Endothelial cell of umbilical vein (primary cell): Measurements from ENCODE around the gene BANF2. TPM values are rescaled to one million over a fixed set of nuclear protein-coding genes. Genes with fewer than 3 reads are reported as not detected.

Experiments
- BruUV-seq: library from RNA; stranded (reverse); fragments of 400-500 nt; replicated peaks from 2 replicates; lab custom pipeline; 2021; lab: Mats Ljungman, UMichigan
- CTCF ChIA-PET: fragments of 300-600, 350-600 bp; sonication (Branson Sonifier 250); formaldehyde crosslinking; loops from one replicate; lab custom pipeline; 2021; ENCODE audit warnings: antibody characterized with exemption, inconsistent platforms; lab: Charles Lee
- POLR2A ChIA-PET: fragments of 300-600, 350-600 bp; sonication (Branson Sonifier 250); formaldehyde crosslinking; loops from one replicate; lab custom pipeline; 2021; ENCODE audit warnings: antibody characterized with exemption, inconsistent platforms; lab: Charles Lee
- DNase-seq: peaks from one replicate; pipeline ENCODE4 v3.0.0-alpha.2; 2011; ENCODE audit warnings: low read depth, low spot score
- FAIRE-seq: peaks from 2 replicates; lab custom pipeline; 2011; peaks lifted over from hg19 to GRCh38; lab: Jason Lieb, UNC
- H2AFZ ChIP-seq: 2 replicates; pipeline ENCODE4 v1.6.0; 2012; ENCODE audit warnings: low read depth, low read length, control low read depth, inconsistent platforms
- H3K27ac ChIP-seq: 2 replicates; pipeline ENCODE4 v1.5.1; 2011; ENCODE audit warnings: low read depth, mild to moderate bottlenecking, control low read depth, low read length, moderate library complexity; ENCODE audit not compliant: insufficient read depth
- H3K27me3 ChIP-seq, 2 experiments: 2 replicates each; pipeline versions ENCODE4 v1.6.0 to v1.6.1; 2011; ENCODE audit warnings: low read length in 2 of 2, mixed read lengths in 1 of 2; ENCODE audit not compliant: control insufficient read depth in 2 of 2, insufficient read depth in 2 of 2
- H3K36me3 ChIP-seq, 2 experiments: 2 replicates in 1 of 2; 3 replicates in 1 of 2; pipeline ENCODE4 v1.5.1; 2011; ENCODE audit warnings: low read length in 2 of 2, mild to moderate bottlenecking in 1 of 2, moderate library complexity in 1 of 2; ENCODE audit not compliant: control insufficient read depth in 2 of 2, insufficient read depth in 2 of 2; ENCODE audit errors: extremely low read depth in 1 of 2
- H3K4me1 ChIP-seq: 3 replicates; pipeline ENCODE4 v1.5.1; 2011; ENCODE audit warnings: mild to moderate bottlenecking, low read length; ENCODE audit not compliant: control insufficient read depth, insufficient read depth; ENCODE audit errors: extremely low read depth
- H3K4me2 ChIP-seq: 2 replicates; pipeline ENCODE4 v1.6.1; 2011; ENCODE audit warnings: low read length, control low read depth, mixed read lengths; ENCODE audit not compliant: insufficient read depth
- H3K4me3 ChIP-seq, 3 experiments: fragments of 200-600 bp in 1 of 3; sonication (generic), shearing (Covaris generic) in 1 of 3; replicated peaks in 1 of 3; 2 replicates each; pipeline ENCODE4 v1.5.1; 2011 to 2016; ENCODE audit warnings: control low read depth in 3 of 3, low read length in 3 of 3, mild to moderate bottlenecking in 2 of 3, inconsistent platforms in 1 of 3, low read depth in 1 of 3, moderate library complexity in 1 of 3; ENCODE audit not compliant: insufficient read depth in 1 of 3
- H3K79me2 ChIP-seq: 2 replicates; pipeline ENCODE4 v1.6.0; 2012; ENCODE audit warnings: low read length, inconsistent platforms; ENCODE audit not compliant: control insufficient read depth, insufficient read depth
- H3K9ac ChIP-seq: replicated peaks from 2 replicates; pipeline ENCODE3; 2011; ENCODE audit warnings: low read length, control low read depth; ENCODE audit not compliant: insufficient read depth; ENCODE audit errors: extremely low read depth
- H3K9me1 ChIP-seq: replicated peaks from 3 replicates; pipeline ENCODE4 v1.6.0; 2011; ENCODE audit warnings: mild to moderate bottlenecking, low read length; ENCODE audit not compliant: control insufficient read depth, insufficient read depth; ENCODE audit errors: extremely low read depth
- H3K9me3 ChIP-seq: replicated peaks from 2 replicates; pipeline ENCODE4 v1.5.1; 2012; ENCODE audit warnings: low read length, inconsistent platforms; ENCODE audit not compliant: control insufficient read depth, insufficient read depth
- H4K20me1 ChIP-seq: replicated peaks from 2 replicates; pipeline ENCODE3; 2011; ENCODE audit warnings: mild to moderate bottlenecking, low read length; ENCODE audit not compliant: control insufficient read depth, insufficient read depth; ENCODE audit errors: extremely low read depth
- CTCF ChIP-seq, 2 donors: IDR thresholded peaks; 1 replicate in 1 of 2; 2 replicates in 1 of 2; pipeline ENCODE4 v1.5.1; 2011; ENCODE audit warnings: low read length in 2 of 2, mild to moderate bottlenecking in 2 of 2, moderate library complexity in 2 of 2, control low read depth in 1 of 2, inconsistent platforms in 1 of 2, low read depth in 1 of 2; ENCODE audit not compliant: insufficient read depth in 1 of 2; ENCODE audit errors: extremely low read depth in 1 of 2
- EZH2 ChIP-seq: IDR thresholded peaks from 2 replicates; pipeline ENCODE4 v1.6.1; 2012; ENCODE audit warnings: borderline replicate concordance, low read depth, mild to moderate bottlenecking, moderate library complexity, low read length, inconsistent platforms; ENCODE audit not compliant: severe bottlenecking
- FOS ChIP-seq: IDR thresholded peaks from 2 replicates; pipeline ENCODE4 v1.6.1; 2011; ENCODE audit warnings: mild to moderate bottlenecking, low read length, moderate library complexity, borderline replicate concordance; ENCODE audit not compliant: insufficient read depth
- JUN ChIP-seq: IDR thresholded peaks from 2 replicates; pipeline ENCODE4 v1.6.1; 2011; ENCODE audit warnings: borderline replicate concordance, low read depth; ENCODE audit not compliant: insufficient read length, insufficient read depth
- POLR2A ChIP-seq: IDR thresholded peaks from 2 replicates; pipeline ENCODE4 v1.6.1; 2012; ENCODE audit warnings: low read depth, mild to moderate bottlenecking, control low read depth, low read length
- dilution Hi-C: fragments of 300-500 bp; cut with MboI; formaldehyde crosslinking; loops from one replicate; pipeline ENCODE4 v1.15.0; 2019; ENCODE audit warnings: low sequenced_read_pairs; ENCODE audit not compliant: extremely low pct_ligation_motif_present
- intact Hi-C: fragments of 100-400 bp; cut with micrococcal nuclease; formaldehyde crosslinking; loops from one replicate; pipeline ENCODE4 v1.10.0; 2022
- polyA plus RNA-seq, 4 experiments: library from polyadenylated mRNA; depleted of rRNA in 3 of 4; stranded (reverse) in 3 of 4; unstranded in 1 of 4; fragments of >200 nt; gene quantifications; 2 replicates each; pipeline versions ENCODE4 v1.2.1 to v1.2.3, GENCODE V29; 2011 to 2012; ENCODE audit warnings: missing spikeins in 1 of 4
- total RNA-seq: library from RNA; stranded (reverse); gene quantifications from 2 replicates; pipeline ENCODE4 v1.2.3, GENCODE V29; 2021

Gene BANF2
- total and polyA plus RNA-seq, 2 donors (not counting 3 experiments of a cell fraction or from before 2014, with no cell fraction given), result not detected

- ChIA-PET CTCF (interaction anchor here (0.7 to 3.8 kb wide), 18 partner anchors 8 to 342 kb away, joined by 3 to 51 read pairs (median 4); partner anchors contain the start of gene RRBP1), POLR2A (interaction anchor here (0.6 kb wide), 1 partner anchor 484 kb away, joined by 3 read pairs; no protein-coding TSS in a partner anchor)
- Histone ChIP-seq H3K4me2 (no peak overlapping the region), H3K9ac (no peak overlapping the region), H3K9me3 (no peaks in the 10 kb centered on the region), H3K9me1 (no peaks in the 10 kb centered on the region), H3K4me3 (no peak overlapping the region), H3K36me3 (peaks cover 18 to 28% of the 10 kb centered on the region in 2 experiments), H3K4me1 (peaks cover 5% of the 10 kb centered on the region), H3K27ac (no peak overlapping the region), H3K79me2 (peaks cover 48% of the 10 kb centered on the region), H2AFZ (no peak overlapping the region), H3K27me3 (no peaks in the 10 kb centered on the region), H4K20me1 (no peaks in the 10 kb centered on the region)
- FAIRE-seq (no peak), DNase-seq (no peak)
- dilution Hi-C loops, result no loop called here
- no TSS peak for BruUV-seq
- intact Hi-C loops, result no loop called here
- no peak for TF ChIP-seq POLR2A
- no peak for TF ChIP-seq EZH2
- TF ChIP-seq JUN, result no peak
- TF ChIP-seq FOS, result no peak
Measured at GRCh38 chr20:17653835-17654648, 45.7 kb upstream of the BANF2 start.

GRCh38 chr20:17654649-17655285 is 45.0 kb upstream of the BANF2 start:
- FAIRE-seq, result peak; percentile 68
- intact Hi-C loops (loop anchor here (1.0 kb wide), 5 partner anchors 11 to 342 kb away; partner anchors contain the start of gene RRBP1), dilution Hi-C loops (no loop called here)
- TF ChIP-seq FOS, result no peak
- peak; percentile 75 to 78 for TF ChIP-seq CTCF (IDR thresholded peaks at IDR 0.05; ENCODE audit: extremely low read depth in 1 of 2, insufficient read depth in 1 of 2, low read depth in 1 of 2, low read length in 2 of 2)
- peaks cover 20 to 26% of the 10 kb centered on the region in 2 experiments for H3K36me3 ChIP-seq
- POLR2A ChIA-PET, result no interaction called here
- H3K9me1 ChIP-seq, result no peaks in the 10 kb centered on the region
- peak overlapping the region; percentile 29 for H3K27ac ChIP-seq
- no peak overlapping the region for H3K4me3 ChIP-seq
- H3K27me3 ChIP-seq, result no peaks in the 10 kb centered on the region
- no peak overlapping the region for H3K9ac ChIP-seq
- H4K20me1 ChIP-seq, result no peaks in the 10 kb centered on the region
- CTCF ChIA-PET, result interaction anchor here (0.7 to 3.8 kb wide), 18 partner anchors 9 to 342 kb away, joined by 3 to 51 read pairs (median 4); partner anchors contain the start of gene RRBP1
- peaks cover 5% of the 10 kb centered on the region for H3K4me1 ChIP-seq
- no peak overlapping the region for H3K4me2 ChIP-seq
- H2AFZ ChIP-seq, result no peak overlapping the region
- DNase-seq, result peak; percentile 66
- peaks cover 42% of the 10 kb centered on the region for H3K79me2 ChIP-seq
- H3K9me3 ChIP-seq, result no peaks in the 10 kb centered on the region
- BruUV-seq, result no TSS peak
